Esophagus squamous epithelium (tissue), 4 donors: ENCODE measurements around the gene MSRB1.

ENCODE experiments used
- CTCF ChIP-seq, 6 experiments: fragments of 450-650 bp in 4 of 6; fragments of 200-600 bp in 2 of 6; sonication (generic) in 2 of 6; IDR thresholded peaks; one replicate each; pipeline ENCODE4 v1.5.1; 2016 to 2019; ENCODE audit warnings: antibody characterized with exemption in 6 of 6, mild to moderate bottlenecking in 4 of 6, moderate library complexity in 4 of 6
- POLR2A ChIP-seq, 4 donors: fragments of 450-650 bp; IDR thresholded peaks; one replicate each; pipeline ENCODE4 v1.6.1; 2017; ENCODE audit warnings: antibody characterized with exemption in 4 of 4, mild to moderate bottlenecking in 4 of 4, moderate library complexity in 3 of 4

GRCh38 chr16:1940273-1941161, 2.5 kb downstream of the MSRB1 start:
- no peak for TF ChIP-seq CTCF (IDR thresholded peaks at IDR 0.05)
- no peak for TF ChIP-seq POLR2A (IDR thresholded peaks at IDR 0.05)
